Ovary (tissue), 9 donors: ENCODE data around the gene AGT. TPM values are rescaled to one million over a fixed set of nuclear protein-coding genes. Genes with fewer than 3 reads are reported as not detected.

ENCODE experiments used
- DNase-seq, 5 donors: peaks; one replicate each; pipeline ENCODE4 v3.0.0-alpha.2; 2019 to 2020
- H3K27ac ChIP-seq, 2 donors: fragments of 200-600 bp; one replicate each; pipeline versions ENCODE4 v1.5.1 to v1.8.0; 2019 to 2022
- H3K27me3 ChIP-seq: fragments of 200-600 bp; one replicate; pipeline ENCODE4 v1.8.0; 2022
- H3K36me3 ChIP-seq: fragments of 200-600 bp; sonication (generic); one replicate; pipeline ENCODE4 v1.5.1; 2019
- H3K4me1 ChIP-seq: one replicate; pipeline ENCODE4 v1.8.1; 2013; ENCODE audit warnings: mild to moderate bottlenecking, moderate library complexity; ENCODE audit not compliant: insufficient read depth
- H3K4me3 ChIP-seq: fragments of 200-600 bp; sonication (generic); one replicate; pipeline ENCODE4 v1.5.1; 2017
- H3K9me3 ChIP-seq, 2 donors: fragments of 200-600 bp in 1 of 2; sonication (generic) in 1 of 2; one replicate each; pipeline versions ENCODE4 v1.5.1 to v1.8.1; 2013 to 2019; ENCODE audit warnings: mild to moderate bottlenecking in 1 of 2, moderate library complexity in 1 of 2
- CTCF ChIP-seq, 3 donors: fragments of 450-650 bp in 2 of 3; fragments of 200-600 bp in 1 of 3; IDR thresholded peaks; one replicate each; pipeline versions ENCODE4 v1.5.1 to v1.8.0; 2016 to 2022; ENCODE audit warnings: antibody characterized with exemption in 3 of 3, mild to moderate bottlenecking in 1 of 3
- EP300 ChIP-seq: sonication (generic); formaldehyde crosslinking; IDR thresholded peaks from one replicate; pipeline ENCODE4 v1.6.1; 2017; ENCODE audit warnings: antibody characterized with exemption
- POLR2A ChIP-seq: fragments of 450-650 bp; IDR thresholded peaks from one replicate; pipeline ENCODE4 v1.6.1; 2017; ENCODE audit warnings: antibody characterized with exemption, mild to moderate bottlenecking, moderate library complexity
- WGBS, 3 donors: extraction: QIAGEN DNeasy Blood & Tissue Kit in 1 of 3; methylation state at CpG; one replicate each; pipeline versions ENCODE4 v1.1.5 to v1.1.7; 2013 to 2017; 5-methylcytosine and 5-hydroxymethylcytosine counted together
- intact Hi-C, 4 donors: fragments of 100-400 bp; cut with DNase I; formaldehyde crosslinking; loops; one replicate each; pipeline versions ENCODE4 v1.11.0 to v1.15.1; 2022 to 2023
- polyA plus RNA-seq, 2 donors: library from polyadenylated mRNA; stranded (reverse); fragments of 200-250 nt in 1 of 2; fragments of 350-450 nt in 1 of 2; fragmentation: Illumina TruSeq in 1 of 2; extraction: RNeasy Lipid Tissue Mini Kit (QIAGEN cat#74804) in 1 of 2; gene quantifications; one replicate each; pipeline ENCODE4 v1.2.3, GENCODE V29; 2013 to 2014
- total RNA-seq, 7 donors: library from RNA; depleted of rRNA in 2 of 7; stranded (reverse); fragments of >200 nt in 2 of 7; fragmentation: NEBNext Ultra II Directional in 3 of 7; extraction: Animal tissue kit (Norgen Biotek cat#: 25700) in 3 of 7; gene quantifications; one replicate each; pipeline versions ENCODE4 v1.1.0 to v1.2.4, GENCODE V29; 2016 to 2023
- donor health status: DM: no; HTN: no; CAD: no; lungs with moderate emphysema.
- donor health status: DM: no; HTN: no; CAD: no.
- donor health status: Bipolar disorder and iron deficiency.
- donor health status: DM: yes; HTN: yes; CAD: no.
- donor health status: DM: no; HTN: no; CAD: no.
- donor health status: DM: yes; HTN: yes; CAD: no.

AGT gene
- total and polyA plus RNA-seq, 9 donors = 0.60 to 10.0 (median 3.3) TPM

DNA sequence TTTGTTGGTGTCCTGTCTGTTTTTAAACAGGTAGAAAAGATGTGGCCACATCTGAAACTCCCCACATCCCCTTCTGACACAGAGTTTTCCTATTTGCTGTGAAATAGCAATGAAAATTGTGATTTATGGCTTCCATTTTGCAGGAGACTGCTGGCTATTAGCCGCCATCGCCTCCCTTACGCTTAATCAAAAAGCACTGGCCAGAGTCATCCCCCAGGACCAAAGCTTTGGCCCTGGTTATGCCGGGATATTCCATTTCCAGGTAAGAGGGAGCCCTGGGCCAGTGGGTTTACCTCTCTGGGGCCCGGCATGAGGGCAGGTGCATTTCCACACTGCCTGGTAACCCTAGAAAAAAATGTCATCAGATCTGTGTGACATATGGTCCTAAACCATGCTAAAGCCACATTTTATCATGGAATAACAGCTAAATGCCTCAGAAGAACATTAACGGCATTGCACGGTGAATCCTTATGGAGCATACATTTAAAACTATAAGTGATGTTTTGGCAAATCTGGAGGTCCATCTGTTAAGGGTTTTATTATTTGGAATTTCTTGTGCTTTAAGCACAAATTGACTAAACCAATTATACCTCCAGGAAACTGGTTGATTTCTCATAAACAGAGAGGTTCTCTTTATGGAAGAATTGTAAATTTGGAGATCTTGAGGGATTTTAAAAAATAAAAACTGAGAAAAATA lies 45.6 kb upstream of the AGT start:
- no peak for TF ChIP-seq EP300
- no peak for TF ChIP-seq CTCF (IDR thresholded peaks at IDR 0.05)
- no peak for TF ChIP-seq POLR2A
- H3K27ac ChIP-seq = no peak overlapping the region

GRCh38 chr1:230758709-230759368 lies 44.9 kb upstream of the AGT start:
- Histone ChIP-seq H3K27me3 (no peaks in the 10 kb centered on the region), H3K9me3 (no peaks in the 10 kb centered on the region), H3K4me3 (no peak overlapping the region), H3K4me1 (peaks cover 2% of the 10 kb centered on the region), H3K36me3 (no peaks in the 10 kb centered on the region), H3K27ac (no peak overlapping the region)
- 28 to 34% (median 30%) methylated on average over 8 of the region's 8 CpGs for WGBS, 3 donors
- no peak for TF ChIP-seq EP300
- TF ChIP-seq POLR2A = no peak
- no peak for TF ChIP-seq CTCF (IDR thresholded peaks at IDR 0.05)
- DNase-seq = no peak
- intact Hi-C loops = no loop called here

More for the DNA sequence above, 45.6 kb upstream of the AGT start:
- Histone ChIP-seq H3K36me3 (no peaks in the 10 kb centered on the region), H3K27me3 (no peaks in the 10 kb centered on the region), H3K9me3 (no peaks in the 10 kb centered on the region), H3K4me1 (no peaks in the 10 kb centered on the region), H3K4me3 (no peak overlapping the region)
- intact Hi-C loops = no loop called here
- DNase-seq = no peak
- WGBS, 3 donors = 70 to 74% (median 74%) methylated on average over 7 of the region's 7 CpGs

DNA sequence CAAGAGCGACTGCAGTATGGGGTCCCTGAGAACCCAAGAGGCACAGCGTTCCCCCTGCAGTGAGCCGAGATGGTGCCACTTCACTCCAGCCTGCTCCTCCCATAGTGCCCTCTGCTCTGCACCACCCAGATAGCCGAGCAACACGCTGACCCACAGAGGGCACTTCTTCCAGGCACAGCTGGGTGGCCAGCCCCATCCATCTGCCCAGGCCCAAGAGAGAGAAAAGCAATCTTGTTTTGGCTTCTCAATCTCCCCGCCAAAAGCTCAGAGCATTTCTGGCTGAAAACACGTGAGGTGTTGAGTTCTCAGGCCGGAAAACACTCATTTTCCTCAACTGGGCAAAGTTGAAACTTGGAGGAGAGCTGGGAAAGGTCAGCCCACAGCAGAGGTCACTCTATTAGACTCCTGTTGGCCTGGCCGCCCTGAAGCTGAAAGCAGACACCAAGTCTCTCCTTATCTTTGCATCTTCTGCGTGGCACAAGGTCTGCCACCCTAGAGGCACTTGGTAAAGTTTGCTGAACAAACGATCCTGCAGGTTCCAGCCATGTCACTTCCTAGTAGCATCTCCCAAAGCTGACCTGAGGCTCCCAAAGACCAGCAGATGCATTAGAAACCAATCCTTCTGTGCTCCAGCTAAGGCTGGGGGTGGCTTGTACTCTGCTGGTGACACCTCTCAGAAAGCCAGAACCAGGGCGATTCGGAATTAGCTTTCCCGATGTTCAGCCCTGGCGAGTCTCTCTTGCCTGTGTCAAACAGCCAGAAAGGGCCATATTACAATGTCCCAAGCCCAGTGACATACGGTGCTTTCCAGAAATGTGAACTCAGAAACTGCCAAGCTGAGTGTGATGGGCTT lies 44.2 kb upstream of the AGT start:
- Histone ChIP-seq H3K4me1 (peaks cover 2% of the 10 kb centered on the region), H3K27ac (no peak overlapping the region), H3K9me3 (no peaks in the 10 kb centered on the region), H3K27me3 (no peaks in the 10 kb centered on the region), H3K4me3 (no peak overlapping the region), H3K36me3 (no peaks in the 10 kb centered on the region)
- DNase-seq = no peak
- TF ChIP-seq POLR2A = no peak
- TF ChIP-seq CTCF (IDR thresholded peaks at IDR 0.05) = no peak
- no peak for TF ChIP-seq EP300
- intact Hi-C loops = no loop called here
- 79 to 85% (median 80%) methylated on average over 16 of the region's 16 CpGs for WGBS, 3 donors

DNA sequence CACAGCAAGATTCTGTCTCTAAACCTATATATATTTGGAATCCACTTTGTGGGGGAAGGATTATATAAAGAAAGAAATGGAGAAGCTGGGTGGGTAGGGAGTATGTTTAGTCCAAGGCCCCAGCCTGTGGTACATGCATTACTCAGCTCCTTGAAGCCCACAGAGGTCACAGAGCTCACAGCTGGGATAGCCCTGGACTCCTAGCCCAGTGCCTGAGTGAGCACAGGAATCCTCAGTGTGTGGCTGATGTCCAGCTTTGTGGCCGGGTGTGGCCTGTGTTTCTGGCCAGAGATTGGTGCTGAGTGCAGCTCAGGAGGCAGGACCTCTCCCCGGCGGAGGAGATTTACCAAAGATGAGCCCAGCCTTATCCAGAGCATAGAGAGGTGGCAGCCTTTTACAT lies 40.9 kb upstream of the AGT start:
- WGBS, 3 donors = 48 to 65% (median 63%) methylated on average over 3 of the region's 3 CpGs
- Histone ChIP-seq H3K27me3 (no peaks in the 10 kb centered on the region), H3K9me3 (no peaks in the 10 kb centered on the region), H3K4me3 (no peak overlapping the region), H3K4me1 (peaks cover 2% of the 10 kb centered on the region), H3K36me3 (no peaks in the 10 kb centered on the region), H3K27ac (no peak overlapping the region)
- TF ChIP-seq EP300 (no peak), POLR2A (no peak), CTCF (IDR thresholded peaks at IDR 0.05) (no peak)
- intact Hi-C loops = no loop called here
- DNase-seq = no peak
